Heart left ventricle (tissue), 16 donors: ENCODE data around the gene DUSP16. TPM values are rescaled to one million over a fixed set of nuclear protein-coding genes. Genes with fewer than 3 reads are reported as not detected.

ENCODE experiments used
- ATAC-seq, 4 donors: fragments of 200-7000 bp; cut with Tn5 transposase; one replicate each; pipeline ENCODE4 v1.9.1; 2020 to 2022; ENCODE audit warnings: moderate library complexity in 4 of 4, mild to moderate bottlenecking in 3 of 4, moderate number of reproducible peaks in 1 of 4
- DNase-seq, 5 donors: peaks; one replicate each; pipeline ENCODE4 v3.0.0-alpha.2; 2020
- H3K27ac ChIP-seq, 12 donors: fragments of 200-600 bp; sonication (generic) in 4 of 12; one replicate each; pipeline versions ENCODE4 v1.5.0 to v1.8.0; 2016 to 2022; ENCODE audit warnings: mild to moderate bottlenecking in 2 of 12
- H3K27me3 ChIP-seq, 9 donors: fragments of 200-600 bp; sonication (generic) in 2 of 9; one replicate each; pipeline versions ENCODE4 v1.5.1 to v1.8.0; 2016 to 2022; ENCODE audit warnings: mild to moderate bottlenecking in 3 of 9
- H3K36me3 ChIP-seq, 9 donors: fragments of 200-600 bp; sonication (generic) in 2 of 9; one replicate each; pipeline versions ENCODE4 v1.5.0 to v1.8.0; 2018 to 2022; ENCODE audit warnings: mild to moderate bottlenecking in 2 of 9
- H3K4me1 ChIP-seq, 12 donors: fragments of 200-600 bp; sonication (generic) in 4 of 12; one replicate each; pipeline versions ENCODE4 v1.5.0 to v1.8.0; 2016 to 2022; ENCODE audit warnings: mild to moderate bottlenecking in 3 of 12
- H3K4me3 ChIP-seq, 12 donors: fragments of 200-600 bp; sonication (generic) in 4 of 12; one replicate each; pipeline versions ENCODE4 v1.5.0 to v1.8.0; 2017 to 2022; ENCODE audit warnings: mild to moderate bottlenecking in 9 of 12, moderate library complexity in 4 of 12
- H3K9me3 ChIP-seq, 12 donors: fragments of 200-600 bp; sonication (generic) in 4 of 12; one replicate each; pipeline versions ENCODE4 v1.5.0 to v1.8.0; 2016 to 2022; ENCODE audit warnings: mild to moderate bottlenecking in 1 of 12
- POLR2A ChIP-seq, 2 donors: fragments of 450-650 bp; IDR thresholded peaks; one replicate each; pipeline ENCODE4 v1.6.1; 2017; ENCODE audit warnings: antibody characterized with exemption in 2 of 2, mild to moderate bottlenecking in 2 of 2, moderate library complexity in 2 of 2
- WGBS, 4 donors: extraction: QIAGEN DNeasy Blood & Tissue Kit in 2 of 4; methylation state at CpG; one replicate each; pipeline versions ENCODE4 v1.1.5 to v1.1.7; 2013 to 2018; 5-methylcytosine and 5-hydroxymethylcytosine counted together
- intact Hi-C, 10 donors: fragments of 100-400 bp; cut with DNase I; formaldehyde crosslinking; loops; one replicate each; pipeline versions ENCODE4 v1.11.1 to v1.14.2; 2022
- polyA plus RNA-seq, 2 donors: library from polyadenylated mRNA; stranded (reverse); fragments of 200-250 nt; gene quantifications; one replicate each; pipeline ENCODE4 v1.2.3, GENCODE V29; 2013
- total RNA-seq, 9 donors: library from RNA; depleted of rRNA in 2 of 9; stranded (reverse); fragments of >200 nt in 2 of 9; fragmentation: NEBNext Ultra II Directional in 3 of 9; extraction: Animal tissue kit (Norgen Biotek cat#: 25700) in 3 of 9; gene quantifications; one replicate each; pipeline versions ENCODE4 v1.1.0 to v1.2.4, GENCODE V29; 2016 to 2023
- TF ChIP-seq, protein P1 (sequence below), 12 donors: fragments of 200-600 bp; sonication (generic) in 4 of 12; IDR thresholded peaks; one replicate each; pipeline versions ENCODE4 v1.5.0 to v1.8.0; 2018 to 2022; ENCODE audit warnings: antibody characterized with exemption in 12 of 12, mild to moderate bottlenecking in 5 of 12
- donor health status: ischemic (EF 13 %, LVEDD 7.1; RV severe dilation, severe dysfunction).
- donor health status: healthy with polysubstance abuse.
- donor health status: DM: no; HTN: yes; CAD: no.
- donor health status: DM: no; HTN: no; CAD: no.
- donor health status: ischemic (EF 25% LVEDD 6.9; RV normal size, moderate dysfunction).
- donor health status: ischemic (EF 25% LVEDD 5.7; RV mildly dilated, moderate dysfunction).
- donor health status: healthy.
- donor health status: DM: yes; HTN: yes; CAD: no.
- donor health status: ischemic (EF 35%, LVEDD 5.7; RV mildly dilated, moderate dysfunction).
- donor health status: nonischemic (EF 11% LVEDD 7.7; RV severe dilation, severe dysfunction).
- donor health status: DM: yes; HTN: yes; CAD: no.
- donor health status: PGD.
- donor health status: ischemic (EF 29% LVEDD 5.4; RV normal size, mild dysfunction).
- donor health status: nonischemic (EF 23%, LVEDD 6.1; RV moderate dilation, normal function).

DUSP16 gene
- total and polyA plus RNA-seq, 11 donors: 2.5 to 24.7 (median 15.1) TPM

DNA sequence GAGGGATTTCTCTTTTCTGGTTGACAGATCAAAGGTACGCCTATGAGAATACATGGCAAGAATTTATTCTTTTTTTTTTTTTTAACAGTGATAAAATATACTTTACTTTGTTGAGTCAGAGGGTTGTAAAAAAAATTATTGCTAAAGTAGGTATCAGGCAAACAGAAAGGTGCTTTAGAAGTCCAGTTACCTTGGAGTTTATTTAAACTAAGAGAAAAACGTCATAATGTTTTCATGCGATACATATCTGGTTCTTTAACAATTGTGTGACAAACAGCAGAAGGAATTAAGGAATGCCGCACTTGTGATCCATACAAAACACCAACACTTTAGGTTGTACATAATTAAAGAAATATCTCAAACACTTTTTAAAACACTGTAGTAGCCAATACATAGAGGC, 111.6 kb downstream of the DUSP16 start:
- 94 to 98% (median 97%) methylated on average over 4 of the region's 4 CpGs for WGBS, 4 donors

GRCh38 chr12:12450043-12450471, 112.6 kb downstream of the DUSP16 start:
- Histone ChIP-seq H3K4me3 (no peak overlapping the region), H3K9me3 (no peaks in the 10 kb centered on the region), H3K36me3 (no peaks in the 10 kb centered on the region), H3K27ac (no peak overlapping the region), H3K27me3 (no peaks in the 10 kb centered on the region), H3K4me1 (peaks cover 0 to 17% (median 0%) of the 10 kb centered on the region in 12 donors)
- intact Hi-C loops: loop anchor here in 1 of 10 donors (5.0 kb wide), 1 partner anchor 33 kb away; no protein-coding TSS in a partner anchor
- 90 to 93% (median 91%) methylated on average over 2 of the region's 2 CpGs for WGBS, 4 donors
- TF ChIP-seq, protein P1, sequence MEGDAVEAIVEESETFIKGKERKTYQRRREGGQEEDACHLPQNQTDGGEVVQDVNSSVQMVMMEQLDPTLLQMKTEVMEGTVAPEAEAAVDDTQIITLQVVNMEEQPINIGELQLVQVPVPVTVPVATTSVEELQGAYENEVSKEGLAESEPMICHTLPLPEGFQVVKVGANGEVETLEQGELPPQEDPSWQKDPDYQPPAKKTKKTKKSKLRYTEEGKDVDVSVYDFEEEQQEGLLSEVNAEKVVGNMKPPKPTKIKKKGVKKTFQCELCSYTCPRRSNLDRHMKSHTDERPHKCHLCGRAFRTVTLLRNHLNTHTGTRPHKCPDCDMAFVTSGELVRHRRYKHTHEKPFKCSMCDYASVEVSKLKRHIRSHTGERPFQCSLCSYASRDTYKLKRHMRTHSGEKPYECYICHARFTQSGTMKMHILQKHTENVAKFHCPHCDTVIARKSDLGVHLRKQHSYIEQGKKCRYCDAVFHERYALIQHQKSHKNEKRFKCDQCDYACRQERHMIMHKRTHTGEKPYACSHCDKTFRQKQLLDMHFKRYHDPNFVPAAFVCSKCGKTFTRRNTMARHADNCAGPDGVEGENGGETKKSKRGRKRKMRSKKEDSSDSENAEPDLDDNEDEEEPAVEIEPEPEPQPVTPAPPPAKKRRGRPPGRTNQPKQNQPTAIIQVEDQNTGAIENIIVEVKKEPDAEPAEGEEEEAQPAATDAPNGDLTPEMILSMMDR (IDR thresholded peaks at IDR 0.05): no peak
- no peak for TF ChIP-seq POLR2A (IDR thresholded peaks at IDR 0.05)
- ATAC-seq (no peak), DNase-seq (no peak)

More for the DNA sequence above, 111.6 kb downstream of the DUSP16 start:
- TF ChIP-seq, protein P1 (IDR thresholded peaks at IDR 0.05): no peak
- no peak for TF ChIP-seq POLR2A (IDR thresholded peaks at IDR 0.05)
- intact Hi-C loops: loop anchor here in 1 of 10 donors (5.0 kb wide), 1 partner anchor 34 kb away; no protein-coding TSS in a partner anchor
- Histone ChIP-seq H3K4me3 (no peak overlapping the region), H3K9me3 (no peaks in the 10 kb centered on the region), H3K36me3 (no peaks in the 10 kb centered on the region), H3K27me3 (no peaks in the 10 kb centered on the region), H3K4me1 (peaks cover 0 to 17% (median 0%) of the 10 kb centered on the region in 12 donors), H3K27ac (no peak overlapping the region)
- DNase-seq (no peak), ATAC-seq (no peak)

DNA sequence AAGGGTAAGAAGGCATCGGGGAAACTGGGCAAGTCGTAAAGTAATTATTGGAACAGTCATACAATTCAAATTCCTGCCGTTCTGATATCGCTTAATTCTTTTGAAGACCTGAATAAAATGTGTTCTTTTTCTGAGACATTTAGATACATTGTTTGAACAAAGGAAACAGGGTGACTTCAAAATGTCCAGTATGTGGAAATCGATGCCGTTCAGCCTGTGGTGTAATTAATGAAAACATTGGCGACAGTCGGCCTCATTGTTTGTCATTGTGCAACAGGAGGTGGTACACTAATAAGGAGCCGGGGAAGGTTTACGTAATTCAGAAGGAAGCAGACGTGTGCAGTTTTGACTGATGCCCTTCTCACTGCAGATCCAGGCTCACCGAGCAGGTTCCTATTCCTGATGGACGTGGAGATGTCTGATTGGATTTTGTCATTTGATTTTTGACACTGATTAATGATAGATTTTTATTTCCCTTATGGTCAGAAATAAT, 113.1 kb downstream of the DUSP16 start:
- WGBS, 4 donors: 73 to 86% (median 78%) methylated on average over 13 of the region's 13 CpGs

DNA sequence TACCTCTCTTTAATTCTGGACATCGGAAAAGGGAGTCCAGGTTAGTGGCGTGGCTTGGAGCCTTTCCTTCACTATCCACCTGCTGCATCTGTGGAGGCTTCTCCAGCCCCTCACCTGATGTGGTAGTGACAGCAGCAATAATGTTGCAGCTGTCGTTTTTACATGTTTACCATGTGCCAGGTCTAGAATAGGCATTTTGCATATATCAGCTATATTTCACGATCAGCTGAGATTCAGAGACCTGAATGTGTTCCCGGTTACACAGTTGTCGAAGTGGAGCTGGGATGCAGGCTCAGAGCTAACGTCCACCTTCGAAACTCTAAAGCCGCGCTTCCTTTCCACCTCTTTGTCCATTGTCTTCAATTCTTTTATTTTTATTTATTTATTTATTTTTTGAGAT, 114.8 kb downstream of the DUSP16 start:
- H3K27ac ChIP-seq: no peak overlapping the region
- no peak for DNase-seq
- no peak for ATAC-seq
- no peak for TF ChIP-seq POLR2A (IDR thresholded peaks at IDR 0.05)
- TF ChIP-seq, protein P1 (IDR thresholded peaks at IDR 0.05): no peak
- H3K4me3 ChIP-seq: no peak overlapping the region
- WGBS, 4 donors: 94 to 97% (median 96%) methylated on average over 10 of the region's 10 CpGs
- intact Hi-C loops: loop anchor here in 1 of 10 donors (2.0 kb wide), 1 partner anchor 113 kb away; no protein-coding TSS in a partner anchor
- H3K4me1 ChIP-seq: peaks cover 0 to 31% (median 15%) of the 10 kb centered on the region in 12 donors
- H3K36me3 ChIP-seq: no peaks in the 10 kb centered on the region
- H3K9me3 ChIP-seq: no peaks in the 10 kb centered on the region
- H3K27me3 ChIP-seq: no peaks in the 10 kb centered on the region

More for the DNA sequence above, 113.1 kb downstream of the DUSP16 start:
- H3K27me3 ChIP-seq: no peaks in the 10 kb centered on the region
- H3K36me3 ChIP-seq: no peaks in the 10 kb centered on the region
- intact Hi-C loops: loop anchor here in 2 of 10 donors (2.0 to 5.0 kb wide), 2 partner anchors 32 to 111 kb away; no protein-coding TSS in a partner anchor
- no peaks in the 10 kb centered on the region for H3K9me3 ChIP-seq
- H3K4me1 ChIP-seq: peaks cover 0 to 17% (median 0%) of the 10 kb centered on the region in 12 donors
- ATAC-seq: peak in 2 of 4 donors; percentile 59 to 74
- no peak overlapping the region for H3K27ac ChIP-seq
- DNase-seq: no peak
- no peak overlapping the region for H3K4me3 ChIP-seq
- no peak for TF ChIP-seq POLR2A (IDR thresholded peaks at IDR 0.05)
- TF ChIP-seq, protein P1 (IDR thresholded peaks at IDR 0.05): no peak
